HG02840 (cell line): ENCODE data around the gene UBQLN4.
"Not testable (repeated sequence)": the region's sequence is repeated elsewhere in the genome, so short reads cannot be mapped to it uniquely, and the experiment has no call there.

Source experiments
- ATAC-seq: cut with Tn5 transposase; IDR thresholded peaks from one replicate; pipeline ENCODE4 v1.9.1; 2021; ENCODE audit warnings: mild to moderate bottlenecking, moderate library complexity, moderate number of reproducible peaks; ENCODE audit not compliant: unreplicated experiment, low FRiP score

UBQLN4 gene

DNA sequence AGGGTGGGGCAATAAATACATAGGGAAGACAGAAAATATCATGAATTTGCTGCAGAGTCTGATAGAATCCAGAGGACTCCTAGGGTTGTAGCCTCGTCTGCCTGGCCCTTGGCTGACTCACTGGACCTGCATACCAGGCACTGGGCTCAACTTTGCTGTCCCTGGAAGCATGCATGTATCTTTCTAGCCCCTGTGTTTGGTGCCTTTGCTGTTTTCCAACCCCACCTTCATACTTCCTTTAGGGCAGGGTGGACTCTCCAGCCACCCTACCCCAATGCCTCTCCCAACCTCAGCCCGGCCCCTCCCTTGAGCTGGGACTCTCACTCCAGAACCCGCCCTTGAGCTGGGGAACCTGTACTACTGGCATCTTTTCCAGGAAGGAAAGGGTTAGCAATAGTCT is 8.6 kb upstream of the UBQLN4 start:
- ATAC-seq: no peak

DNA sequence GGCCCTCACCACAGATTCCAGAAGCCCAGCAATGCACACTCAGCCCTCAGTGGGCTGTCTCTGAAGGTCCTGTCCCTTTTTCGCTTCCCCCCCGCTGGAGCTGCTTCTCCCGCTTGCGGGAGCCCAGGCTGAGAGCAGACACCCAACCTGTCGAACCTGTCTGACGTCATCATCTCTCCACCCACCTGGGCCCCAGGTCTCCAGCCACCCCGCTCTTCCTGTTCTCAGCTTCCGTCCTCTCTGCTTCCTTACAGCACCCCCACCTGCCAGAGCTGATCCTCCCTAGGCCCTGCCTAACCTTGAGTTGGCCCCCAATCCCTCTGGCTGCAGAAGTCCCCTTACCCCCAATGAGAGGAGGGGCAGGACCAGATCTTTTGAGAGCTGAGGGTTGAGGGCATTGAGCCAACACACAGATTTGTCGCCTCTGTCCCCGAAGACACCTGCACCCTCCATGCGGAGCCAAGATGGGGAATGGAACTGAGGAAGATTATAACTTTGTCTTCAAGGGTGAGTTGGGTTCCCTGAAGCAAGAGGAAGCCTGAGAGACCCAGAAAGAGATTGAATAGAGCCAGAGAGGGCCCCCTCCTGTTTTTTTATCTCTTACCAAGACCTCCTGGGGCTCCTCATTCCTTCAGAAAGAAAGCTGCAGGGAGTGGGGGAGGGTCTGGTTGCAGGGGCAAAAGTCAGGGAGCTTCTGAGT is 7.5 kb upstream of the UBQLN4 start, which contains the start of gene RAB25:
TSS of gene RAB25 (plus strand) at position 224 of the 700 bp plus-strand sequence. CDS start at position 465, 241 bp downstream.
- ATAC-seq: no peak

DNA sequence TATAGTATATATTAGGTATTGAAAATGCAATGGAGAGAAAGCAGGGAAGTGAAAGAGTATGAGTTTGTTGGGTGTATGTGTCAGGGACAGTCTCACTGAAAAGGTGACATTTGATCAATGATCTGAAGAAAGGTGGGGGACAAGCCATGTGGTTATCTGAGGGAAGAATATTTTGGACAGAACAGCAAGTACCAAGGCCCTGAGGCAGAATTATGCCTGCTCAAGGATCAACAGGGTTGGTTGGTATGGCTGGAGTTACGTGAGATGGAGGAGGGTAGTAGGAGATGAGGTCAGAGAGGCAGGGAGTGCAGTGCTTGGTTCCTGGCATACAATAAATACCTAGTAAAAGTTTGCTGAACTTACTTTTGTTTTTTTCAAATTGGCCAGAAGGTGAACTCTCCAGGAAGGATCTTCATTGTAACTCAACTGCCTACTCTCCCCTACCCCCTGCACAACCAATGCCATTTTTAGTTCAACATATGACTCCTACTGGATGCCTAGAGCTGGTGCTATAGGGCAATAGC is 2.8 kb upstream of the UBQLN4 start:
- no peak for ATAC-seq

DNA sequence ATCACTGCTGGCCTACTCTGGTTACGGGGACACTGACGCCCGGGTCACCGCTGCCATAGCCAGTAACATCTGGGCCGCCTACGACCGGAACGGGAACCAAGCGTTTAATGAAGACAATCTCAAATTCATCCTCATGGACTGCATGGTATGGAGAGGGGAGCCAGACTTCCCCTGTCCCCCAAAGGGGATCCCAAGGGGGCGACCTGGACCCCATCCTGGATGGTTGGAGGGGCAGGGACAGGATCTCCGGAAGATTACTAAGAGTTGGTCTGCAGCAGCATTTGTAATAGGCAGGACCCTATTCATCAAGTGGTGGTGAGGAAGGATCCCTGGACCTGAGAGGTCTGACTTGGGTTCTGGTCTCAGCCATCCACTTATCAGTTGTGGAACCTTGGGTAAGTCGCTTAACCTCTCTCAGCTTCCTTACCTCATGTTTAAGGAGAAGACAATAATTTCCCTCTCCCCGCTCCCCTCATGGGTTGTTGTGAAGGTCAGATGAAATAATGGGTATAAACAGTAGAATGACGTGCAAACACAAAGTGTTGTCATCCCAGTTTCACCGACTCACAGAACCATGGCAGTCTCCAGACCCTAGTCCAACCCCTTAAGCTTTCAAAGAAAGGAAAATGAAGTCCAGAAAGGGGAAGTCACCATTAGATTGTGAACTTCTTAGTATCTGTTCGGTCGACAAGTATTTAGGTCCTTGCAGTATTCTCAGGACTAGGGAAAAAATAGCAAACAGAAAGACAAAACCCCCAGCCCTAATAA is 1.9 kb upstream of the UBQLN4 start:
- ATAC-seq: no peak

DNA sequence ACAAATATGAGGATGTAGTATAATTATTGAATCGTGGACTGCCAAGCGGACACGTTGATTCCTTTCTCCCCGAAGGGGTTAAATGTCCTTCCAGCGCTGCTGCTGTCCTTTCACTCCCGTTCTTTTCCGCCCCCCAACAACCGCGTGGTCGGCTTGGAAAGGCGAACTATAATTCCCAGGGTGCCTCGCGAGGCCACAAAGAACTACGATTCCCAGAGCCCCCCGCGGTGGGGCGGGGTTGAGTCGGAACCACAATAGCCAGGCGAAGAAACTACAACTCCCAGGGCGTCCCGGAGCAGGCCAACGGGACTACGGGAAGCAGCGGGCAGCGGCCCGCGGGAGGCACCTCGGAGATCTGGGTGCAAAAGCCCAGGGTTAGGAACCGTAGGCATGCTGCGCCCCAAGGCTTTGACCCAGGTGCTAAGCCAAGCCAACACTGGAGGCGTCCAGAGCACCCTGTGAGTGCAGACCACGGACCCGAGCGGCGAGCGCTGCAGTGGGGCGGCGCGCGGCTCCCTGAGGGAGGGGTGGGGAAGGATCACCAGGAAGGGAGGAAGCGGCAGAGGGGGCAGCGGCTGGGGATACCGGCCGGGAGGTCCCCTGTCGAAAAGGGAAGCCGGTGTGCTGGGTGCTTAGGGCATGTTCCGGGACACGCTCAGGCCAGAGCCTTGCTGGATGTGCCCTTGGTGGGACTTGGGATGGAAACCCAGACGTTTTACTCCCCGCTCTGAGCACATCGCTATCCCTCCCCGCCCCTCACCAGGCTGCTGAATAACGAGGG is 1.1 kb upstream of the UBQLN4 start, which contains the start of gene LAMTOR2:
TSS of gene LAMTOR2 (plus strand) at position 283 of the 781 bp plus-strand sequence. CDS start at position 391, 108 bp downstream.
- ATAC-seq: peak; percentile 76

DNA sequence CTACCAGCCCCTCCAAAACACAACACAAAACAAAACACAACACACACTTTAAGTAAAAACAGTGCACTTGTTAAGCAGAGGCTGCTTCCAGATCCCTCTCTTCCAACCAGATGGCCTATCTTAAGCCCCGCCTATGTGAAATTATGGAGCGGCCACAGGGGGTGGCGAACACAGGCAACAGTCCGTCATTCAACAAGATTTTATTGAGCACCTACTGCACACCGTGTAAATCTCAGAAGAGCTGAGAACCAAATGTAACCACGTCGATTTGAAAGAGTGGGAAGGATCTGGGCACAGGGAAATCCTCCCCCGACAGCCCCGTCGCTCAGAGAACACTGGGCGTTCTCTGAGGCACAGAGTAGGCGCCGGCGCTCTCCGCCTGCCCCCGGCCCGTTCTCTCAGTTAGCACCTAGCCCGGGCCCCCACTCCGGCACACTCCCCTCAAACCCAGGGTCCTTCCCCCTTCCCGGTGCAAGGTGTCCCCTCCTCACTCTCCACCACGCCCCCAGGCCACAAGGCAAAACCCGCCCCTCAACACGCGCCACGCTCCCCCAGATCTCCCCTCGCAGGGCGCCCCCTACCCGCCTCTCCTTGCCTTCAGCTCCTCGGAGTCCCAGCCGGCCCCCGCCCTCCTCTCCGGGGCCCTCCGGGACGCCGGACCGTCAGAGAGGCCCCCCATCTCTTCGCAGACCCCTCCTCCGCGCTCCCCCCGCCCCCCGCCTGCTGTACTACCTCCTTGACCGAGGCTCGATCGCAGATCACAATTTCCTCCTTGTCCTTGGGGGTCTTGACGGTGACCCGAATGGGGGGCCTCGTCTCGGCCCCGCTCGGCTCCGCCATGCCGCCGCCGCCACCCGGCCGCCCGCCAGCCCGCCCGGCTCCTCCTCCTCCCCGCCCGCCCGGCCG is 483 bp downstream of the UBQLN4 start:
- ATAC-seq: no peak

DNA sequence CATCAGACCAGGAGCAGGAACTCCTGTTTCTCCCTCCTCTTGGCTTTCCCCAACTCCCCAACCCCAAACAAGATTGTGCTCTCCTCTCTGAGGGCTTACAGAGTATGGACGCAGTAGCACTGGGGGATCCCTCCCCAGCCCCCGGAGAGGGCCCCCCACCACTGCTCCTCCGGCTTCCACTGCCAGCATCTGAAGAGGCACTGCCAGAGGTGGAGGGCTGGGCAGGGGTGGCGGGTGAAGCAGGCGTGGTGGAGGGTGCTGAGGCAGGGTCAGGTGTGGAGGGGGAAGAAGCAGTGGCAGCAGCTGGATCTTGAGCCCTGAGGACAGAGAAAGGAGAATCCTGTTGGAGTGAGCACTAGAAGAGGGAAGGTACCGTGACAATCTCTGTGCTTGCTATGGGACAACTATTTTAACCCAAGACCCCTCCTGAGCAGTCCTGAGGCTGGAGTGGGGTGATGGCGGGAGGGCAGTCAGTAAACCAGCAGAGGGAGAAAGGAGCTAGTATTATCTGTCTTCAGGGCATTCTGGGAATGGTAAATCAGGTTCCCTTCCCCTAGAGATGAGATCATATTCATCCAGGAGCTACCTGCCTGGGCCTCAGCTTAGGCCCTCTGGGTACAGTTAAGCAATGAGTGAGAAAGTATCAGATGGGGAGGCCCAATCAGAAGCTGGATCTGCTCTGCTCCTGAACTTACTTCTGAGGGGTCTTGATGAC is 2.4 kb downstream of the UBQLN4 start:
- ATAC-seq: no peak

DNA sequence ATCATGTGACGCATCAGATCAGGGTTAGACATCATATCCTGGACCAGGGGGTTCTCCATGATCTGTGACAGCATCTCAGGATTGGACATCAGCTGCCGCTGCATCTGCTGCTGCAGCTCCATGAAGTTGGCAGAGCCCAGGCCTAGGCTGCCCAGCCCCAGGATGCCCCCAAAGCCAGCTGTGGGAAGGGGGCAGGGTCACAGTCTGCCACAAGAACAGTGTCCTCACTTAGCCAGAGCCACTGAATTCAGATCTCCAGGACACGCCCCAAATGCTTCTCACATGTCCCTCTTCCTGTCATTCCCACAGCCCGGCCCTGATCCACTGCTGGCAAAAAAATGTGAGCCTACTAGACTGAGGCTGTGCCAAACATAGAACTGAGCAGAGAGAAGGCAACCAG is 3.2 kb downstream of the UBQLN4 start:
- no peak for ATAC-seq

DNA sequence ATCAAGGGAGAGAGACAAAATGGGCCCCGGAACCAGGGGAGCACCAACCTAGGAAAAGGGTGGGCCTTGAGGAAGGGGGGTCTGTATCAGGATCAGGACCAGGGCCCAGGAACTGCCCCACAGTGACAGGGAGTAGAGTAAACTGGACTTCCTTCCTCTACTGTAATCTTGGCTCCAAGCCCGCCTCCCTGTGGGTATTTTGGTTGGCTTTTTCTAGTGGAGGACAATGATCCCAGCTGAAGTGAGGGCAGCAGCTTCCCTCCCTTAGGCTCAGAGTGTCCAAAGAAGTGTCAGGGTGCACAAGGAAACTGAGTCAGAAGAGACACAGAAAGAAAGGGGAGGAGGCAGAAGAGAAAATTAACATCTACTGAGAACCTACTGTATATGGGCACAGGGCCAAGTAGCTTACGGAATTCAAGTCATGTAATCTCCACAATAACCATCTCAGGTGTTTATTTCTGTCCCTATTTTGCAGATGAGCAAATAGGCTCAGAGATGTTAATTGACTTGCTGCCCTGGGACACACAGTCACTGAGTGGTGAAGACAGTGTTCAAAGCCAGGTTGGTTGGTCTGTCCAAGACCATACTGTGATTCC is 4.8 kb downstream of the UBQLN4 start:
- no peak for ATAC-seq

DNA sequence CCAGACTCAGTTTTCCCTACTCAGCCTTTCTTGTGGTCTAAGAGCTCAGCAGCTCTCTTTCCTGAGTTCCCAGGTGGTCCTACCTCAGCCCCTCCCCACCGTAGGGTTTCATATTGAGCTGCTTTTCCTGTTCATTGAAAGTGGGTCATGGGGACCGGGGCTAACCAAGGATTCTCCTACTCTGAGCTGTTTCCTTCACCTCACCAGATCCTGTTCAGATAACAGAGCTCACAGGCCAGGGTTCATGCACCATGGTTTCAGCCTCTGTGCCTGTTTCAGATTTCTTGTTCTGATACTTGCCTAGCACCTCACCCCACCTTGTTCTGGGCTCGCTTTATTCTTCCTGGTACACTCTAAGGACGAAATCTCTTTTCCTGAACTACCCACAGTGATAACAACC is 8.5 kb downstream of the UBQLN4 start:
- ATAC-seq: no peak

DNA sequence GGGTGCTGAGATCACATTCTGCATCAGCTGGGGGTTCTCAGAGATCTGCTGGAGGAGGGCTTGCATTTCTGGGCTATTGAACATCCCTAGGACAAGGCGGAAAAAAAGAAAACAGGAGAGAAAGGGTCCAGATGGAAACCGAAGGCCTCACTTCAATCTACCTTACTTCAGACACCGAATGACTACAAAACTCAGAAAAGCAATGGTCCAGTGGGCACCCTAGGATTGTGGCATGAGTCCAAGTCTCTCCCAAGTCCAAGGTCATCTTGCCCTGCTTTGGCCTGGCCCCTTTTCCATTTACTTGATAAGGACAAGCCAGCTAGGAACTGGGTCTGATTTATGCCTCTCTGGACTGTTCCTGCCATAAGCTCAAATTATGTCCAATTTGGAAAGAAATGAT is 10.8 kb downstream of the UBQLN4 start:
- ATAC-seq: no peak

DNA sequence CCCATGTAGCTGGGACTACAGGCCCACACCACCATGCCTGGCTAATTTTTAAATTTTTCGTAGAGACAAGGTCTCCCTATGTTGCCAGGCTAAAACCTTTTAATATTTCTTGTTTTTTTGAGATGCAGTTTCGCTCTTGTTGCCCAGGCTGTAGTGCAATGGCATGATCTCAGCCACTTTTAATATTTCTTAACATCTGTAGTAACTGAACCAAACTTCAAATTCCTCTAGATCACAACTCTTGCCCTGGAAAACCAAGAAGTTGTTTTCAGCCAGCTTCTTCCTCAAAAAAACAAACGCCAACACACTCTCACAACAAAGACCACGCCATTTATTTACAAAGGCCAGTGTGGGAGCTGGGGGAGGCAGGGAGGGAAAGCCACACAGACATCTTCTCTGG is 18.6 kb downstream of the UBQLN4 start:
- not testable (repeated sequence) for ATAC-seq

DNA sequence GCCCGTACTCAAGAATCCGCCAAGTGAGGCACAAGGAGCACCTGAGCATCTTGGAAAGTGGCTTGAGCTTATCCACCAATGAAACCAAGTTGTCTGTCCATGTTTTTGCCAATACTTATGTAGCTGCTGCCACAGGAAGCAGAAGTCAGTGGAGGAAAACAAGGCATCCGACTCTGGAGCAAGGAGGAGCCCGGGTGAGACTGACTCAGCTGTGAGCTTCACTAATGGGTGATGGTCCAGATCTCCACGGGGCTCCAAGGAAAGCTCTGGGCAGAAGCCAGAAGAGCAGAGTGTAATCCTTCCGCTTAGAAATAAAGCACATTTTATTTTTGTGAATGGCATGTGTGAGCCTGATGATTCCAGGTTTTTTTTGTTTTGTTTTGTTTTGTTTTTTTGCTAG is 20.6 kb downstream of the UBQLN4 start:
- no peak for ATAC-seq

DNA sequence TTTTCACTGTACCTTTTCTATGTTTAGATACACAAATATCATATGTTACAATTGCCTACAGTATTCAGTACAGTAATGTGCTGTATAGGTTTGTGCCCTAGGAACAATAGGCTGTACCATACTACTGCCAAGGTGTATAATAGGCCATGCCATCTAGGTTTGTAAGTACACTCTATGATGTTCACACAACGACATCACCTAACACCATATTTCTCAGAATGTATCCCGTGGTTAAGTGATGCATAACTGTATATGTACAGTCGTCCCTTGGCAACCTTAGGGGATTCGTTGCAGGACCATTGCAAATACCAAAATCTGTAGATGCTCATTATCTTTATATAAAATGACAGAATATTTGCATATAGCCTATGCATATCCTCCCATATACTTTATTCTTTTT is 27.0 kb downstream of the UBQLN4 start:
- no peak for ATAC-seq

DNA sequence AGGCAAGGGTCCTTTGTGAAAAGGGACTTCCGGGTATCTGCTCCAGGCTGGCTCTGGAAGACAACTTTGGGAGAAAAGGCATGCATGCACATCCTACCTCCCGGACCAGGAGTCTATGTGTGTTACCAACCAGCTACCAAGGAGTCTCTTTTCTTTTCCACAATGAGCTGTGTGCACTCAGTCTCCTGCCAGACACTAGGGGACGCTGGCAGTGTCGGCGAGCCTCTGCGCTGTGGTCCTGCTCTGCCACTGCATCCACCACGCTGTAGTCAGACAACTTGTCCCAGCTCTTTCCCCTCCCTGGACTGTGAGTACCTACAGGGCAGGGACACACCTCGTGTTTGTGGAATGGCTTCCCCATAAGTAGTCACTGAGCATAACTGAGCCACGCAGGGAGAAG is 27.7 kb downstream of the UBQLN4 start:
- no peak for ATAC-seq

DNA sequence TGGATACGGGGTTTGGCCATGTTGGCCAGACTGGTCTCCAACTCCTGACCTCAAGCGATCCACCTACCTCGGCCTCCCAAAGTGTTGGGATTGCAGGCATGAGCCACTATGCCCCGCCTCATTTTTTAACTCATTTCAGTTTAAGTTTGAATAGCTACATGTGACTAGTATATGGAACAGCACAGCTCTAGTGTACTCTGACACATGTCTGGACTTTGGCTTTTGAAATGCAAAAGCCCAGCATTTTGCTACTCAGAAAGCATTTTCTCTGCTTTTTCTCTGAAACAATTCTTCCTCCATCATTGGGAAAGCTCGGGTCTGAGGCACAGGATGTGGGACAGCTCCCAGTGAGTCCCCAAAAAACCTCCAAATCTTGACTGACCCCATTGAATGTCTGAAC is 28.8 kb downstream of the UBQLN4 start:
- no peak for ATAC-seq

DNA sequence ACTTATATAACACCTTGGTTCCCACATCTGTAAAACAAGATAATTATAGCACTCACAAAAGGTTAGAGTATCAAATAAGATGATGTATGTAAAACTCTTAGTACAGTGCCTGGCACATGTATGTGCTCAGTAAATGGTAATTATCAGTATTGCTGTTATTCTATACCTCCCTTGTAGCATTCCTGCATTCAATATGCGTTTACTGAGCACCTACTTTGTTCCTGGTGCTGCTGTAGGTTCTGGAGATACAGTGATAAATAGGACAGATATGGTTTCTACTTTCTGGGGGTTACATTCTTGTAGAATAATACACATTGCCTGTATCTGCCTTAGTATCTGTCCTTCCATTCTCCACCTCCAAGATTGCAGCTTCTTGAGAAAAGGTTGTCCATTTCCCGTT is 31.6 kb downstream of the UBQLN4 start:
- no peak for ATAC-seq

DNA sequence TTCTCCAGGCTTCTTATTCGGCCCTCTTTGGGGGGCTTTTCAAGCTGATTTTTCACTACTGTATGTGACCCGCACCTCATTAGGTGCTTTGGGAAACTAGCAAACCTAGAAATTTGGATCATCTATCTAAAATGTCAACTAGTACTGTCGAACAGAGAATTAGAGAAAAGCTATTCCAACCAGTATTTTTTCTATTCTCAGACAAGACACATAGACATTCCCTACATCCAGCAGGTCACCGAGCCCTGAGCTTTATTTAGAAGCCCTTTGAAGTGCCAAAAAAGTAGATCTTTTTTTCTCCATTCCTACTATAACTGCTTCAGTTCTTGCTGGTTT is 32.5 kb downstream of the UBQLN4 start:
- no peak for ATAC-seq
